SK-N-MC (cell line): ENCODE measurements around the gene CBL.

Experiments used
- EZH2 ChIP-seq: fragments of 200-600 bp; sonication (generic); IDR thresholded peaks from one replicate; pipeline ENCODE4 v1.6.1; 2017; ENCODE audit warnings: antibody characterized with exemption
- POLR2AphosphoS5 ChIP-seq: IDR thresholded peaks from 2 replicates; pipeline ENCODE4 v1.6.1; 2012; ENCODE audit warnings: mild to moderate bottlenecking, low read depth, low read length, borderline replicate concordance

GRCh38 chr11:119347242-119347641 lies 141.1 kb downstream of the CBL start:
- TF ChIP-seq POLR2AphosphoS5 = no peak
- no peak for TF ChIP-seq EZH2
